Suprapubic skin (tissue), 4 donors: ENCODE measurements around the gene DDX47. TPM values are rescaled to one million over a fixed set of nuclear protein-coding genes. Genes with fewer than 3 reads are reported as not detected.
A peak's percentile ranks its signal among the peaks of the same experiment; 100 is the strongest.
"Not testable (repeated sequence)": the region's sequence is repeated elsewhere in the genome, so short reads cannot be mapped to it uniquely, and the experiment has no call there.

ENCODE experiments used
- DNase-seq, 2 donors: peaks; one replicate each; pipeline ENCODE4 v3.0.0-alpha.2; 2019; ENCODE audit warnings: low spot score in 2 of 2
- H3K27ac ChIP-seq: fragments of 200-600 bp; sonication (generic); one replicate; pipeline ENCODE4 v1.5.1; 2019
- H3K27me3 ChIP-seq: fragments of 200-600 bp; sonication (generic); one replicate; pipeline ENCODE4 v1.5.1; 2019
- H3K36me3 ChIP-seq: fragments of 200-600 bp; sonication (generic); one replicate; pipeline ENCODE4 v1.5.1; 2019
- H3K4me1 ChIP-seq: fragments of 200-600 bp; sonication (generic); one replicate; pipeline ENCODE4 v1.5.1; 2019
- H3K4me3 ChIP-seq: fragments of 200-600 bp; sonication (generic); one replicate; pipeline ENCODE4 v1.5.1; 2019; ENCODE audit warnings: mild to moderate bottlenecking
- H3K9me3 ChIP-seq: fragments of 200-600 bp; sonication (generic); one replicate; pipeline ENCODE4 v1.5.1; 2019
- EP300 ChIP-seq: sonication (generic); formaldehyde crosslinking; IDR thresholded peaks from one replicate; pipeline ENCODE4 v1.6.1; 2017; ENCODE audit warnings: antibody characterized with exemption
- POLR2A ChIP-seq, 2 donors: fragments of 450-650 bp; IDR thresholded peaks; one replicate each; pipeline ENCODE4 v1.6.1; 2017; ENCODE audit warnings: antibody characterized with exemption in 2 of 2, mild to moderate bottlenecking in 2 of 2, moderate library complexity in 2 of 2
- POLR2AphosphoS5 ChIP-seq, 3 donors: sonication (generic); formaldehyde crosslinking; IDR thresholded peaks; one replicate each; pipeline ENCODE4 v1.6.1; 2017; ENCODE audit warnings: antibody characterized with exemption in 3 of 3
- WGBS: methylation state at CpG from one replicate; pipeline ENCODE4 v1.1.5; 2018; 5-methylcytosine and 5-hydroxymethylcytosine counted together
- total RNA-seq, 4 donors: library from RNA; depleted of rRNA; stranded (reverse); fragments of >200 nt; gene quantifications; one replicate each; pipeline ENCODE4 v1.1.0, GENCODE V29; 2016
- TF ChIP-seq, protein P1 (sequence below), 2 donors: fragments of 200-600 bp in 1 of 2; fragments of 450-650 bp in 1 of 2; sonication (generic) in 1 of 2; IDR thresholded peaks; one replicate each; pipeline ENCODE4 v1.5.1; 2016 to 2019; ENCODE audit warnings: antibody characterized with exemption in 2 of 2, mild to moderate bottlenecking in 1 of 2, moderate library complexity in 1 of 2

Gene DDX47
- total RNA-seq, 4 donors from 2014 or later: 64.1 to 76.4 (median 66.9) TPM

DNA sequence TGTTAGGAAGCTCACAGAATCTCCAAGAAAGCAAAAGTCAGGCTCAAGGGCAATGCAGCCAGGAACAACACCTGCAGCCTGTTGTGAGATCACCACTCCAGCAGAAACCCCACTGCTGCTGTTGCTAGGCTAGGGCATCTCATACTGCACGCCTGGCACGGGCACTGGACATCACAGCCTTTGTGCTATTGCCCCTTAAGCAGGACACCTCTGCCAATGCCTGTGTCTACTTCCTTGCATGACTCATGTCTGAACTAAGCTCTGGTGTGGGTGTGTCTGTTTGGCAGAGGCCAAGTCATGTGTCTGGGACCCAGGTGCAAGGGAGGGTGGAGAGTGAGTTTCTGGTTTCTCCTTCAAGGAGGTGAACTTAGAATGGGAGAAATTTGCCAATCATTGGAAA, 10.0 kb upstream of the DDX47 start:
- no peak for DNase-seq
- H3K4me1 ChIP-seq: peaks cover 55% of the 10 kb centered on the region
- H3K27ac ChIP-seq: peak overlapping the region; percentile 78
- TF ChIP-seq POLR2AphosphoS5 (IDR thresholded peaks at IDR 0.05) (peak in 2 of 3 donors; percentile 39 to 80), EP300 (no peak)
- TF ChIP-seq, protein P1, sequence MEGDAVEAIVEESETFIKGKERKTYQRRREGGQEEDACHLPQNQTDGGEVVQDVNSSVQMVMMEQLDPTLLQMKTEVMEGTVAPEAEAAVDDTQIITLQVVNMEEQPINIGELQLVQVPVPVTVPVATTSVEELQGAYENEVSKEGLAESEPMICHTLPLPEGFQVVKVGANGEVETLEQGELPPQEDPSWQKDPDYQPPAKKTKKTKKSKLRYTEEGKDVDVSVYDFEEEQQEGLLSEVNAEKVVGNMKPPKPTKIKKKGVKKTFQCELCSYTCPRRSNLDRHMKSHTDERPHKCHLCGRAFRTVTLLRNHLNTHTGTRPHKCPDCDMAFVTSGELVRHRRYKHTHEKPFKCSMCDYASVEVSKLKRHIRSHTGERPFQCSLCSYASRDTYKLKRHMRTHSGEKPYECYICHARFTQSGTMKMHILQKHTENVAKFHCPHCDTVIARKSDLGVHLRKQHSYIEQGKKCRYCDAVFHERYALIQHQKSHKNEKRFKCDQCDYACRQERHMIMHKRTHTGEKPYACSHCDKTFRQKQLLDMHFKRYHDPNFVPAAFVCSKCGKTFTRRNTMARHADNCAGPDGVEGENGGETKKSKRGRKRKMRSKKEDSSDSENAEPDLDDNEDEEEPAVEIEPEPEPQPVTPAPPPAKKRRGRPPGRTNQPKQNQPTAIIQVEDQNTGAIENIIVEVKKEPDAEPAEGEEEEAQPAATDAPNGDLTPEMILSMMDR (IDR thresholded peaks at IDR 0.05): no peak
- H3K4me3 ChIP-seq: no peak overlapping the region
- no peaks in the 10 kb centered on the region for H3K36me3 ChIP-seq
- WGBS: no CpG with 5 or more reads among the region's 2 CpGs
- no peaks in the 10 kb centered on the region for H3K27me3 ChIP-seq
- no peaks in the 10 kb centered on the region for H3K9me3 ChIP-seq

DNA sequence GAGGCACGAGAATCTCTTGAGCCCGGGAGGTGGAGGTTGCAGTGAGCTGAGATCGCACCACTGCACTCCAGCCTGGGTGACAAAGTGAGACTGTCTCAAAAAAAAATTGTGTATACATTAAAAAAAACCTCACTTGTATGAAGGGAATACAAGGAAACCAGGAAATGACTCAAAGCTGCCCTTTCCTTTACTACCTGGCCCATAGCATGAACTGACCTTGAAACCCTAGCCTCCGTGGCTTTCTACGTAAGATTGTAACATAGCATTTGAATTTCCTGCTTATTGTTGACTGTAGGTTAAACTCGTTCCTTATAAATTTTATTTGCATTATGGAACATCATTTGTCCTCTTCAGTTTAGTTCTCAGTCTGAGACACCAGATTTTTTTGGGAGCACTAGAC, 9.1 kb upstream of the DDX47 start:
- H3K4me3 ChIP-seq: no peak overlapping the region
- peak overlapping the region; percentile 78 for H3K27ac ChIP-seq
- TF ChIP-seq POLR2A (IDR thresholded peaks at IDR 0.05): no peak
- TF ChIP-seq, protein P1 (IDR thresholded peaks at IDR 0.05): no peak
- TF ChIP-seq EP300: no peak
- no peak for TF ChIP-seq POLR2AphosphoS5 (IDR thresholded peaks at IDR 0.05)
- H3K9me3 ChIP-seq: no peaks in the 10 kb centered on the region
- DNase-seq: no peak
- peaks cover 62% of the 10 kb centered on the region for H3K4me1 ChIP-seq
- WGBS: 83% methylated on average over 6 of the region's 6 CpGs
- no peaks in the 10 kb centered on the region for H3K27me3 ChIP-seq
- no peaks in the 10 kb centered on the region for H3K36me3 ChIP-seq

DNA sequence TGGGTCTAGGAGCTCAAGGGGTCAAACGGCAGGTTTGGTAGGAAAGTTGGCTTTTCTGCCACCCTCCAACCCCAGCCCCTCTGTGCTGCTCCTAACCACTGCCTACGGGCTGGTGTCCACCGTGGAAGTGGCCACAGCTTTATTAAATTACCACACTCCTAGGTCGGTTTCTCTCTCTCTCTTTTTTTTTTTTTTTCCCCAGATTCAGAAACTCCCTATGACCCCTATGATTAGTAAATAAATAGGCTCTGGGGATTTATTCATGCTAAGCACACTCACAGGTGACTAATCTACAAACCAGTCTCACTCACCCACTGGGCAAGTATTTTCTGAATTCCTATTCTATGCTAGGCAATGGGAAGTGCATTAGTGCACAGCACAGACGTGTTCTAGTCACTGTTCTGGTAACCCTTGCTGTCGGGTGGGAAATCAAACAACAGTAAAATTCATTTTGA, 8.7 kb upstream of the DDX47 start:
- H3K9me3 ChIP-seq: no peaks in the 10 kb centered on the region
- no peaks in the 10 kb centered on the region for H3K36me3 ChIP-seq
- H3K4me1 ChIP-seq: peaks cover 66% of the 10 kb centered on the region
- H3K27ac ChIP-seq: peak overlapping the region; percentile 78
- TF ChIP-seq POLR2AphosphoS5 (IDR thresholded peaks at IDR 0.05) (no peak), EP300 (no peak), POLR2A (IDR thresholded peaks at IDR 0.05) (no peak)
- TF ChIP-seq, protein P1 (IDR thresholded peaks at IDR 0.05): no peak
- no peak for DNase-seq
- WGBS: 60% methylated on average over 6 of the region's 6 CpGs
- H3K4me3 ChIP-seq: no peak overlapping the region
- H3K27me3 ChIP-seq: no peaks in the 10 kb centered on the region

DNA sequence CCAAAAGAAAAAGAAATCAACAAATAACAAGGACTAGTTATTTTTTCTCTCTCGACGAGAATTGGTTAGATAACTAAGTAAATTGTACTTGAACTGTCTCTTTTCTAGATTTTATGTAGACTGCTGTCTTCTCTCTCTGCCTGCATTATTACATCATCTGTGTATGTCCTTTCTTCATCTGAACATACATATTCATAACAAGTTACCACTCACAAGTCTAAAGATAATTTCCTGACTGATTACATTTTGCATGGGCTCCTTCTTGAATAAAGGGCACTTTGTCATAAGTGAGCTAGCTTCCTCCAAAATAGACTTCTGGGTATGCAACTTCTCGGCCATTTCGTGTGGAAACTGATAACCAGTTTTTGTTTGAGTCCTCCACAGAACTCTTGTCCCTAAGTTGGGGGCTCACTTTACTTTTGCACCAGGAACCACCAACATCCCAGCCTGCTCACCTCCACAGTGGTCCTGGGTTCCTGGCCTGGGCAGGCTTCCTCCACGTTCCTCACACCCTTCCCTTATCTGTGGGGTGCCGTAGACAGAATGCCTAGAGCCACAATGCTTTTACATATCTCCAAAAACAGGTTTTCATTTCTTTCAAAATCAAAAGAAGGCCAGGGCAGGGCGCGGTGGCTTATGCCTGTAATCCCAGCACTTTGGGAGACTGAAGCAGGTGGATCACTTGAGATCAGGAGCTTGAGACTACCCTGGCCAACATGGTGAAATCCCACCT, 6.2 kb upstream of the DDX47 start:
- Histone ChIP-seq H3K27me3 (no peaks in the 10 kb centered on the region), H3K27ac (peak overlapping the region; percentile 43), H3K36me3 (no peaks in the 10 kb centered on the region), H3K9me3 (no peaks in the 10 kb centered on the region), H3K4me3 (no peak overlapping the region), H3K4me1 (peaks cover 55% of the 10 kb centered on the region)
- no peak for TF ChIP-seq POLR2A (IDR thresholded peaks at IDR 0.05)
- no peak for TF ChIP-seq POLR2AphosphoS5 (IDR thresholded peaks at IDR 0.05)
- TF ChIP-seq, protein P1 (IDR thresholded peaks at IDR 0.05): no peak
- no peak for TF ChIP-seq EP300
- WGBS: 84% methylated on average over 8 of the region's 8 CpGs
- no peak for DNase-seq

DNA sequence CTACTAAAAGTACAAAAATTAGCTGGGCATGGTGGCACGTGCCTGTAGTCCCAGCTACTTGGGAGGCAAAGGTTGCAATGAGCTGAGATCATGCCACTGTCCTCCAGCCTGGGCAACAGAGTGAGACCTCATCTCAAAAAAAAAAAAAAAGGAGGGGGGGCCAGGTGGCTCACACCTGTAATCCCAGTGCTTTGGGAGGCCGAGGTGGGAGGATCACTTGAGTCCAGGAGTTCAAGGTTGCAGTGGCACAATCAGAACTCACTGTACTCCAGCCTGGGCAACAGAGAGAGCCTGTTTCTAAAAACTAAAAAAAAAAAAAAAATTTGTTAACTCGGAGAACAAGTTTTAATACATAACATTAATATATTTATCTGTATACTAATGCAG, 5.6 kb upstream of the DDX47 start:
- Histone ChIP-seq H3K4me1 (peaks cover 55% of the 10 kb centered on the region), H3K27ac (peak overlapping the region; percentile 43)
- not testable (repeated sequence) for DNase-seq, H3K9me3 ChIP-seq, H3K36me3 ChIP-seq, H3K4me3 ChIP-seq, H3K27me3 ChIP-seq
- 73% methylated on average over 3 of the region's 3 CpGs for WGBS
